ENCODE data around the gene FAM216B.

The FAM216B gene

DNA sequence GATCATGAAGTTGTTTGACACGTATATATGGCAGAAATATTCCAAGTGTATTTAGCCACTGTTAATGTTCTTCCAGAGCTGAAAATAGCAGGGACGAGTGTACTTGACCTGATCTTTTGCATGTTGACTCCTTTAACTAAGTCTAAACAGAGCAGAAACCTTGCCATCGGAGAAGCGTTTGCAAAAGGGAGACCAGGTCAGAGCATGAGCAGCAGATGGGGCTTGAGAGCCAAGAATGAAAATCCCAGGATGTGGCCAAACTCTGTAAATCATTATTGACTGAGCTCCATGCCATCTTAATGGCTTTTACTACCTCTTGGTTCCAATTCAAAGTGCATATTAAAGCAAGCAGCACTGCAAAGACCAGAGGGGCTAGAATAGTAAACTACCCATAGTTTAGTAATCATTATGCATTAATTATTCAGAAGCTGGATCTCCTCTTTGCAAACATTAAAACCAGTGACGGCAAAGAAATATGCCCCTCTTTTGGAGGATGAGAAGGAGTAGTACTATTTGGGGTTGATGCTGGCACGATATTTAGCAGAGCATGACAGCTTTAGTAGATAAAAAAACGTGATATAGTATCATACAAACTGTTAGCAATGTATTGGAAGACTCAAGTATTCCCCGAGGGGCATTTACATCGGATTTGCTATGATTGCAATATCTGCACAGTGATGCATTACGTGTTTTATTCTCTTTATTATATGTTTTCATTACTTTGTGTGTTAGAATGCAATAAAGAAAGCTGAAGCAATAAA is 55.7 kb downstream of the FAM216B start:
- no peak overlapping the region for H3K4me3 ChIP-seq (ENCODE audit: low read depth in 1 of 2, low read length in 2 of 2)
- no peaks in the 10 kb centered on the region for H3K36me3 ChIP-seq (ENCODE audit: control insufficient read depth in 1 of 2, insufficient read depth in 2 of 2, low read length in 2 of 2)
- no peaks in the 10 kb centered on the region for H3K27me3 ChIP-seq (ENCODE audit: low read depth, low read length)
- H3K4me1 ChIP-seq (ENCODE audit: control insufficient read depth in 1 of 2, insufficient read depth in 2 of 2, low read length in 2 of 2), result no peaks in the 10 kb centered on the region
- no peaks in the 10 kb centered on the region for H3K9me3 ChIP-seq (ENCODE audit: control insufficient read depth in 1 of 2, low read length in 2 of 2)
- H3K27ac ChIP-seq (ENCODE audit: low read length), result no peak overlapping the region
